ENCODE measurements around the gene GABRA5.

The GABRA5 gene

GRCh38 chr15:26968806-26969205, 101.9 kb downstream of the GABRA5 start:
- no peak overlapping the region for H3K23ac ChIP-seq (ENCODE audit: low read length in 2 of 2)
- no peak overlapping the region for H2AK5ac ChIP-seq (ENCODE audit: low read length, severe bottlenecking)
- no peak overlapping the region for H3K14ac ChIP-seq (ENCODE audit: low read length in 2 of 2)
- H3K9me3 ChIP-seq (ENCODE audit: control insufficient read depth, low read length): no peaks in the 10 kb centered on the region
- no peak overlapping the region for H3K18ac ChIP-seq (ENCODE audit: low read depth in 1 of 2, low read length in 2 of 2)
- DNase-seq: no peak
- H3K9ac ChIP-seq (ENCODE audit: low read length): no peak overlapping the region
- peaks cover 11% of the 10 kb centered on the region for H3K4me1 ChIP-seq (ENCODE audit: control insufficient read depth, insufficient read depth, low read depth, low read length)
- H2BK15ac ChIP-seq (ENCODE audit: low read depth, poor library complexity, severe bottlenecking): no peak overlapping the region
- no peak overlapping the region for H3K4me2 ChIP-seq (ENCODE audit: low read length, poor library complexity, severe bottlenecking)
- no peak overlapping the region for H4K8ac ChIP-seq (ENCODE audit: low read length)
- WGBS: no CpG with 5 or more reads among the region's 2 CpGs
- H3K4me3 ChIP-seq (ENCODE audit: insufficient read depth in 1 of 2, low read depth in 1 of 2, low read length in 2 of 2): no peak overlapping the region
- no peak overlapping the region for H3K27ac ChIP-seq (ENCODE audit: low read length, poor library complexity, severe bottlenecking)
- no peak overlapping the region for H4K91ac ChIP-seq (ENCODE audit: low read length)
- no peaks in the 10 kb centered on the region for H3K79me1 ChIP-seq (replicated peaks; ENCODE audit: low read length, poor library complexity, severe bottlenecking)
- H2BK12ac ChIP-seq (ENCODE audit: low read length in 2 of 2): no peak overlapping the region
- H2BK5ac ChIP-seq (ENCODE audit: low read depth, low read length, poor library complexity, severe bottlenecking): no peak overlapping the region
- peaks cover 28 to 40% of the 10 kb centered on the region in 2 experiments for H3K27me3 ChIP-seq (ENCODE audit: control insufficient read depth in 1 of 2, insufficient read depth in 1 of 2, low read length in 2 of 2)
- no peak overlapping the region for H2AFZ ChIP-seq (ENCODE audit: low read depth, low read length)
- no peak overlapping the region for H2BK120ac ChIP-seq (ENCODE audit: low read depth, low read length)
- H3K4ac ChIP-seq (ENCODE audit: low read depth in 1 of 2, low read length in 2 of 2): no peak overlapping the region
- H3K36me3 ChIP-seq (ENCODE audit: control insufficient read depth in 1 of 2, insufficient read depth in 2 of 2, low read depth in 1 of 2, low read length in 2 of 2): no peaks in the 10 kb centered on the region

- H2BK15ac ChIP-seq (ENCODE audit: low read depth, poor library complexity, severe bottlenecking): no peak within 1 kb of the TSS
- H2BK5ac ChIP-seq (ENCODE audit: low read depth, low read length, poor library complexity, severe bottlenecking): no peak within 1 kb of the TSS
- no peak within 1 kb of the TSS for H4K8ac ChIP-seq (ENCODE audit: low read length)
- H3K36me3 ChIP-seq (ENCODE audit: control insufficient read depth in 1 of 2, insufficient read depth in 2 of 2, low read depth in 1 of 2, low read length in 2 of 2): no peaks in the 10 kb centered on the region
- H3K9ac ChIP-seq (ENCODE audit: low read length): no peak within 1 kb of the TSS
- no peak within 1 kb of the TSS for H3K18ac ChIP-seq (ENCODE audit: low read depth in 1 of 2, low read length in 2 of 2)
- H2AFZ ChIP-seq (ENCODE audit: low read depth, low read length): no peak within 1 kb of the TSS
- no peak within 1 kb of the TSS for H2AK5ac ChIP-seq (ENCODE audit: low read length, severe bottlenecking)
- no peak within 1 kb of the TSS for H4K91ac ChIP-seq (ENCODE audit: low read length)
- H3K79me1 ChIP-seq (replicated peaks; ENCODE audit: low read length, poor library complexity, severe bottlenecking): no peaks in the 10 kb centered on the region
- peak within 1 kb of the TSS; percentile 19 for H3K4me2 ChIP-seq (ENCODE audit: low read length, poor library complexity, severe bottlenecking)
- no peak within 1 kb of the TSS for H2BK12ac ChIP-seq (ENCODE audit: low read length in 2 of 2)
- no peaks in the 10 kb centered on the region for H3K9me3 ChIP-seq (ENCODE audit: control insufficient read depth, low read length)
- no peak for DNase-seq
- no peak within 1 kb of the TSS for H3K23ac ChIP-seq (ENCODE audit: low read length in 2 of 2)
- H2BK120ac ChIP-seq (ENCODE audit: low read depth, low read length): no peak within 1 kb of the TSS
- H3K4ac ChIP-seq (ENCODE audit: low read depth in 1 of 2, low read length in 2 of 2): no peak within 1 kb of the TSS
- H3K14ac ChIP-seq (ENCODE audit: low read length in 2 of 2): no peak within 1 kb of the TSS
- no peak within 1 kb of the TSS for H3K27ac ChIP-seq (ENCODE audit: low read length, poor library complexity, severe bottlenecking)
- peak within 1 kb of the TSS in 1 of 2 experiments; percentile 35 for H3K4me3 ChIP-seq (ENCODE audit: insufficient read depth in 1 of 2, low read depth in 1 of 2, low read length in 2 of 2)
- H3K4me1 ChIP-seq (ENCODE audit: control insufficient read depth, insufficient read depth, low read depth, low read length): peaks cover 11% of the 10 kb centered on the region
- H3K27me3 ChIP-seq (ENCODE audit: control insufficient read depth in 1 of 2, insufficient read depth in 1 of 2, low read length in 2 of 2): peaks cover 28 to 40% of the 10 kb centered on the region in 2 experiments
- 4% methylated on average over 23 of the region's 33 CpGs for WGBS
Measured at GRCh38 chr15:26970712-26971210, 103.9 kb downstream of the GABRA5 start, which contains the start of gene GABRG3. TSS of gene GABRG3 (plus strand) at chr15:26971181.

- H3K18ac ChIP-seq (ENCODE audit: low read depth in 1 of 2, low read length in 2 of 2): no peak overlapping the region
- H2BK12ac ChIP-seq (ENCODE audit: low read length in 2 of 2): no peak overlapping the region
- H3K14ac ChIP-seq (ENCODE audit: low read length in 2 of 2): no peak overlapping the region
- H3K4ac ChIP-seq (ENCODE audit: low read depth in 1 of 2, low read length in 2 of 2): no peak overlapping the region
- H4K8ac ChIP-seq (ENCODE audit: low read length): no peak overlapping the region
- H2BK5ac ChIP-seq (ENCODE audit: low read depth, low read length, poor library complexity, severe bottlenecking): no peak overlapping the region
- no peak overlapping the region for H4K91ac ChIP-seq (ENCODE audit: low read length)
- DNase-seq: no peak
- peaks cover 28 to 40% of the 10 kb centered on the region in 2 experiments for H3K27me3 ChIP-seq (ENCODE audit: control insufficient read depth in 1 of 2, insufficient read depth in 1 of 2, low read length in 2 of 2)
- H3K4me3 ChIP-seq (ENCODE audit: insufficient read depth in 1 of 2, low read depth in 1 of 2, low read length in 2 of 2): no peak overlapping the region
- H2AFZ ChIP-seq (ENCODE audit: low read depth, low read length): no peak overlapping the region
- H2BK120ac ChIP-seq (ENCODE audit: low read depth, low read length): no peak overlapping the region
- H3K36me3 ChIP-seq (ENCODE audit: control insufficient read depth in 1 of 2, insufficient read depth in 2 of 2, low read depth in 1 of 2, low read length in 2 of 2): no peaks in the 10 kb centered on the region
- peaks cover 11% of the 10 kb centered on the region for H3K4me1 ChIP-seq (ENCODE audit: control insufficient read depth, insufficient read depth, low read depth, low read length)
- H3K79me1 ChIP-seq (replicated peaks; ENCODE audit: low read length, poor library complexity, severe bottlenecking): no peaks in the 10 kb centered on the region
- no peak overlapping the region for H2BK15ac ChIP-seq (ENCODE audit: low read depth, poor library complexity, severe bottlenecking)
- peak overlapping the region; percentile 19 for H3K4me2 ChIP-seq (ENCODE audit: low read length, poor library complexity, severe bottlenecking)
- no peak overlapping the region for H3K9ac ChIP-seq (ENCODE audit: low read length)
- H3K9me3 ChIP-seq (ENCODE audit: control insufficient read depth, low read length): no peaks in the 10 kb centered on the region
- no peak overlapping the region for H3K23ac ChIP-seq (ENCODE audit: low read length in 2 of 2)
- H2AK5ac ChIP-seq (ENCODE audit: low read length, severe bottlenecking): no peak overlapping the region
- H3K27ac ChIP-seq (ENCODE audit: low read length, poor library complexity, severe bottlenecking): no peak overlapping the region
- WGBS: 7% methylated on average over 49 of the region's 72 CpGs
Measured at GRCh38 chr15:26971271-26972018, 104.6 kb downstream of the GABRA5 start.

GRCh38 chr15:26972636-26973035, 105.8 kb downstream of the GABRA5 start:
- Histone ChIP-seq H3K14ac (ENCODE audit: low read length in 2 of 2) (no peak overlapping the region), H3K4me1 (ENCODE audit: control insufficient read depth, insufficient read depth, low read depth, low read length) (peaks cover 10% of the 10 kb centered on the region), H3K79me1 (replicated peaks; ENCODE audit: low read length, poor library complexity, severe bottlenecking) (no peaks in the 10 kb centered on the region), H2BK5ac (ENCODE audit: low read depth, low read length, poor library complexity, severe bottlenecking) (no peak overlapping the region), H3K4me3 (ENCODE audit: insufficient read depth in 1 of 2, low read depth in 1 of 2, low read length in 2 of 2) (no peak overlapping the region), H2AK5ac (ENCODE audit: low read length, severe bottlenecking) (no peak overlapping the region), H3K23ac (ENCODE audit: low read length in 2 of 2) (no peak overlapping the region), H2BK120ac (ENCODE audit: low read depth, low read length) (no peak overlapping the region), H4K8ac (ENCODE audit: low read length) (no peak overlapping the region), H3K36me3 (ENCODE audit: control insufficient read depth in 1 of 2, insufficient read depth in 2 of 2, low read depth in 1 of 2, low read length in 2 of 2) (no peaks in the 10 kb centered on the region), H2BK15ac (ENCODE audit: low read depth, poor library complexity, severe bottlenecking) (no peak overlapping the region), H3K9ac (ENCODE audit: low read length) (no peak overlapping the region), H3K4ac (ENCODE audit: low read depth in 1 of 2, low read length in 2 of 2) (no peak overlapping the region), H3K4me2 (ENCODE audit: low read length, poor library complexity, severe bottlenecking) (no peak overlapping the region), H3K18ac (ENCODE audit: low read depth in 1 of 2, low read length in 2 of 2) (no peak overlapping the region), H3K27me3 (ENCODE audit: control insufficient read depth in 1 of 2, insufficient read depth in 1 of 2, low read length in 2 of 2) (peaks cover 28 to 32% of the 10 kb centered on the region in 2 experiments), H4K91ac (ENCODE audit: low read length) (no peak overlapping the region), H2BK12ac (ENCODE audit: low read length in 2 of 2) (no peak overlapping the region), H3K27ac (ENCODE audit: low read length, poor library complexity, severe bottlenecking) (no peak overlapping the region), H2AFZ (ENCODE audit: low read depth, low read length) (no peak overlapping the region), H3K9me3 (ENCODE audit: control insufficient read depth, low read length) (no peaks in the 10 kb centered on the region)
- DNase-seq: no peak
- 64% methylated on average over 2 of the region's 2 CpGs for WGBS
